Left ventricle myocardium superior (tissue), 1 donor: ENCODE measurements around the gene KLHL7. TPM values are rescaled to one million over a fixed set of nuclear protein-coding genes. Genes with fewer than 3 reads are reported as not detected.

ENCODE experiments used
- total RNA-seq: library from RNA; stranded (reverse); fragmentation: NEBNext Ultra II Directional; extraction: Animal tissue kit (Norgen Biotek cat#: 25700); gene quantifications from one replicate; pipeline ENCODE4 v1.2.1, GENCODE V29; 2021
- donor health status: DM: no; HTN: yes; CAD: no; lungs with severe emphysema.

Gene KLHL7
- total RNA-seq, 1 donor from 2014 or later = 195 TPM

Other genes starting within 250 kb of the KLHL7 start
- gene HYCC1, start 91.7 kb upstream of the KLHL7 start, total RNA-seq = 39.6 TPM
- gene NUP42, start 76.3 kb downstream of the KLHL7 start, total RNA-seq = 26.6 TPM
- 339 TPM for gene GPNMB, start 141.0 kb downstream of the KLHL7 start, total RNA-seq
- 123 TPM for gene MALSU1, start 193.6 kb downstream of the KLHL7 start, total RNA-seq